NCI-H2171 treated with DMSO at 0.1 percent for 48 hours (cell line): ENCODE data around the gene VWA8.
"Not testable (repeated sequence)": the region's sequence is repeated elsewhere in the genome, so short reads cannot be mapped to it uniquely, and the experiment has no call there.

Experiments
- DNase-seq: peaks from one replicate; lab custom pipeline; 2025; lab: John Stamatoyannopoulos, UW

The VWA8 gene

GRCh38 chr13:41745496-41745895, 215.4 kb downstream of the VWA8 start:
- DNase-seq: not testable (repeated sequence)

DNA sequence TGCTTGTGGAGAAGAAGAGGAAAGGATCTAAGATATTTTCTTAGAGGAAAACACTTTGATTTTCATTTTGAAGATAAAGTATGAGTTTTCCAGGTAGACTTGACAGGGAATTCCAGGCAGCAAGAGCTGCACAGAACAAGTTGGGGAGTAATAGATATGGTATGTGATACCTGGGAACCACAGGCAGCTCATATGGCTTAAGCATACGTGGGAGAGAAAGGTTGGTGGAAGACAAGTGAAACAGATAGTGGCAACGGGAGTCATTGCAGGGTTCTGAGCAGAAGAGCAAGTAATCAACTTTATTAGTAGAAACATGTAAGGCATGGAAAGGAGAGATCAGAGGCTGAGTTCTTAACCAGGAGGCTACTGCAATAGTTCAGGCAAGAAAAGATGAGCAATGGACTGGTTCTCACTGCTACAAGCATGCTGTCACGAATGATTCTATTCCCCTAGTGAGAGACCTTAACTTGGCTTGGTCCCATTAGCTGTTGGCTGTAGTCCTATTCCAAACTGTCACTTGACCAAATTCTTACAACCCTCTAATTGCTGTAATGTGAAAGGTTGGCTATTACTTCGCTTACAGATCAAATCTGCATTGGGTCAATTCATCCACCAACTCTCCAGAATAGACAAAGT, 217.9 kb downstream of the VWA8 start:
- no peak for DNase-seq

- DNase-seq: no peak
These were observed 220.4 kb downstream of the VWA8 start for GRCh38 chr13:41740479-41740878.

GRCh38 chr13:41722684-41723535, 238.0 kb downstream of the VWA8 start:
- no peak for DNase-seq

DNA sequence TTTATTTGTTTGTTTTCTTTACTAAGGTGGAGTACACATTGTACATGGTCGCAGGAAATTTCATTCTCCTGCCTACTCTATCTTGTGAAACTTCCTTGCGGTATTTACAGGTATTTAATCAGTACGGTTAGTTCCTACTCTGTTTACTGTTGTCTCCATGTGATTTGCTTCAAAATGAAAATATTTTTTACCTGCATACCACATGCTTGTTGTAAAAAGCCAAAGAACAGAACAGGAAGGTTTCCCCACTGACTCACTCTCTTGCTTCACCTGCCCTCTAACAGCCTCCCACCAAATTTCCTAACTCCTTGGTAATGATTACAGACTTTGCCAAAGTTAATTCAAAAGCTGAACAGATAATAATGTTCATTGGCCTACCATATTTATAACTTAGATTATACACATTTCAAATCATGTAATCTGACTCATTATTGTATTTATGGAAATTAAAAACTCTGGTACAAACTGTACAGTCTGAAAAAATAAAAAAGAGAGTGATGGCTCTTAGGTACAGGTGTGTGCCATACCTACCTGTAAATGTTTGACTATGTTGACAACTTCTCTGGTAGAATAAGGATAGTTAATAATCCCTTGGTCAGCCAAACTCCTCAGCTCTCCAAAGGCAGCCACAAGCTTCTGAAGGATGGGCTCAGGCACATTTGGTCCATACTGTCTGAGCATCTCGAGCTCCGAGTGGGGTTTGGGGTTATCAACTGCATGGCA, 239.9 kb downstream of the VWA8 start:
- DNase-seq: no peak

- DNase-seq: no peak
These were observed 244.7 kb downstream of the VWA8 start for GRCh38 chr13:41716236-41716635.

GRCh38 chr13:41713405-41713804, 247.5 kb downstream of the VWA8 start:
- DNase-seq: no peak

- no peak for DNase-seq
These were observed 250.1 kb downstream of the VWA8 start for GRCh38 chr13:41710771-41711170.

GRCh38 chr13:41709511-41709910, 251.4 kb downstream of the VWA8 start:
- no peak for DNase-seq

DNA sequence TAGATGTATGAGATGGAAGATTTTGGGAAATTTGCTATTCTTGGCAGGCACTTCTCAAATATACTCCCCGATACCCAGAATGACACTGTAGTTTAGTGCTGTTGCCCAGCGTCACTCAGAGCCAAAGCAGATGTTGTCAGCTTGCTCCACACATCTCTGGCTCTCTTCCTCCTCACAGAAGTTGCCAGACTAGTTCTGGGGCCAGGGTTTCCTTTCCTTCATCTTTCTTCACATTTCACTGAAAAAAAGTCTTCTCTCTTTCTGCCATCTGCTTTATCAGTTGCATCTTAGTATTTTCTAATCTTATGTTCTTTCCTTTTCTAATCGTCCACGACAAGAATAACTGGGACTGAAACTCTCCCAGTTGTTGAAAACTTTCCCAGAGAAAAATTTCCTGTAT, 252.2 kb downstream of the VWA8 start:
- no peak for DNase-seq

DNA sequence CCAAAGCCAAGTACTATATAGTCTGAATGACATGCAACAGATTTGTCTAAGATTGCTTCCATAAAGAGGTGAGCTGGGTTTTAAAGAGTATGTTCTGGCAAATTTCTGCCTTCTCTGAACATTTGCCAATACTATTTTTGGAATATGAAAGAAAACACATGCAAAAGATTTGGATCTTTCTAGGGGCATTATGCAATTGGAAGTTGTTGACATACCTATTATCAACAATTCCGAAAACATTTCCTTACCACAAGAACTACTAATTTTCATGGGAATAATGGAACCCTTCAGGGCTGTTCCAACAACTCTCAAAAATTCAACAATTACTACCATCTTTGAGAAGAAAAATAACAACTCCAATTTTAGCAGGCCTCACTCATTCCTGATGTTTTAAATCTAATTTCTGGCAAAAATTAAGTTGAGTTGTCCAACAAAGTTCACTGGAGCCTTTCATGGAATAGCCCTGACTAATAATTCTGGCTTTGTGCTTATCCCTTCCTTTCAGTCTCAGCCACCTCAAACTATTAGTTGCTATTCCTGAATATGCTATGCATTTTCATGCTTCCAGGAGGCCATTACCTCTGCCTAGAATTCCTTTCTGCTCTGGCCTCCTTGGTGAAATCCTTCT, 253.6 kb downstream of the VWA8 start:
- DNase-seq: no peak

DNA sequence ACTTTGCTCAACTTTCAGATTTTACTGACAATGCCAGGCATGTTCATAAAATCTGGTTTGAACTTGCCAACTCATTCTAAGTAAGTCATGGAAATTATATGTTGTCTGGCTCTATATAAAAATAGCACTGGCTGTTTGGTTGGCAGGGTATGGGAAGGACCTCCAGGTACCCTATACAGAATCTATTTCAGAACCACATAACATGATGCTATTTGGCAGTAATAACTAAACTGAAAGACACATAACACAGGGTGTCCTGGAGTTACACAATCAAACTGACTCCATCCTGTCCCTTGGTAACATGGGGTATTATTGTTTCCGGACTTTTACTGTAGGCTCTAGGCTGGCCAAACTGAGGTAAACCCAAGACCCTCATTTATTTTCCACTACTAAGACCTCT, 254.8 kb downstream of the VWA8 start:
- DNase-seq: no peak

- DNase-seq: no peak
These were observed 258.4 kb downstream of the VWA8 start for GRCh38 chr13:41702540-41702939.

DNA sequence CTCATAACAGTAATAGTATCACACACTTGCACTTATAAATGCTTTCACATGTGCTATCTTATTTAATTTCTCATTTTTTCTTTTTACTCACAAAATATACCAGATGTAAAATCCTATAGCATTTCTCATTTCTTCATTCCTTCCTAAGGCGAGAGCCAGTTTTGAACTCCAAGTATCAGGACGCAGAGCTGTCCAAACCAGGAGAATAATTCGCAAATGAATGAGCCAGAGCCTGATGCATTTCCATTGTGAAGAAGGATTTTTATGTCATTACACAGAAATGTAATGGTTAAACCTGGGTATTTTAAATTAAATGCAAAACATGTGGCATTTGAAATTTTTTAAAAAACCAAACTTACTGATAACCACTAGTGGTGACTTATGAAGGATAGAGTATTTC, 259.2 kb downstream of the VWA8 start:
- no peak for DNase-seq

GRCh38 chr13:41700790-41701310, 260.1 kb downstream of the VWA8 start:
- DNase-seq: no peak

DNA sequence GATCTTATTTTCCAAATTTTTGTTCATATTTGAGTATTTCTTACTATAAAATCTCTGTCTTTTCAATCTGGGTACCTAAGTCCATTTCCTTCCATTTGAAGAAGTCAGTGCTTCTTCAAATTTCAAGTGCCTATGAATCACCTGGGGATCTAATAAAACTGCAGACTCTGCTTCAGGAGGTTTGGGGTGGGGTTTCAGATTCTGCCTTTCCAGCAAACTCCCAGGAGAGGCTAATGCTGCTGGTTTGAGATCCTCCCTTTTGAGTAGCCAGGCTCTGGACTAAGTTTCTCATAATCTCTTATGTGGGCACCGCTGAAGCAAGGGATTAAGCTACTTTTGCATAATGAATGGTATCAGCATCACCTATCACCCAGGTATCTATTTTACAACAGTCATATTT, 261.1 kb downstream of the VWA8 start:
- DNase-seq: no peak

GRCh38 chr13:41697578-41697977, 263.3 kb downstream of the VWA8 start:
- DNase-seq: no peak

DNA sequence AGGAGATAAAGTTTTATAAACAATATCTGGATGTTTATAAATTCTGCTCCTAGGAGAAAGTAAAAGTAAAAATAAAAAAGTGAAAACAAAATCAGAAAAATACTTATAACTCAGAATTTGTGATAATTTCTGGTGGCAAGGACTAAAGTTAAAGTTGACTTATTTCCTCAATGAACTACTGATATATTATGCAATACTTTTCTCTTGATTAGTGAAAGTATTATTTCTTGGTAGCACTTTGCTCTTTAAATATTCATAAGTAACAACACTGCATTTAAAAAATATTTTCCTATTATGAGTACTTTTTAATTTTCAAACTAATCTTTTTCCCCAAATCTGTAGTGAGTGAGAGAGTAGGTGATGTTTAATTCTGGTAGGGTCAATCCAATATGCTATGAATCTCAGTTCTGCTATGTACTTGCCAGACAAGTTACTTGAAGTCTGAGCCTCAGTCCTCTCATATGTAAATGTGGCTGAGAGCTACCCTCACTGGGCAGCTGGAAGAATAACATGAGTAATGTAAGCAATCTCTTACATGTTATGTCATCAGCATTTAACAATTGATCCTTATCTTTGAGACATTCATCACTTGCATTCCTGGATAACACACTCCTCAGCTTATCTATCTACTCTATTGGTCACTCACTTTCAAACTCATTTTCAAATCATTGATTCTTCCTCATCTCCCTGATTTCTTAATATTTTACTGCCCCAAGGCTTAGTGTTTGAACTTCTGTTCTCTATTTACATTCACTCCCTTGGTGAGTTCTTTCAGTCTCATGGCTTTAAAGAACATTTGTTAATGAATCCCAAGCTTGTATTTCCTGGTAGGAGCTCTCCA, 264.5 kb downstream of the VWA8 start:
- no peak for DNase-seq

DNA sequence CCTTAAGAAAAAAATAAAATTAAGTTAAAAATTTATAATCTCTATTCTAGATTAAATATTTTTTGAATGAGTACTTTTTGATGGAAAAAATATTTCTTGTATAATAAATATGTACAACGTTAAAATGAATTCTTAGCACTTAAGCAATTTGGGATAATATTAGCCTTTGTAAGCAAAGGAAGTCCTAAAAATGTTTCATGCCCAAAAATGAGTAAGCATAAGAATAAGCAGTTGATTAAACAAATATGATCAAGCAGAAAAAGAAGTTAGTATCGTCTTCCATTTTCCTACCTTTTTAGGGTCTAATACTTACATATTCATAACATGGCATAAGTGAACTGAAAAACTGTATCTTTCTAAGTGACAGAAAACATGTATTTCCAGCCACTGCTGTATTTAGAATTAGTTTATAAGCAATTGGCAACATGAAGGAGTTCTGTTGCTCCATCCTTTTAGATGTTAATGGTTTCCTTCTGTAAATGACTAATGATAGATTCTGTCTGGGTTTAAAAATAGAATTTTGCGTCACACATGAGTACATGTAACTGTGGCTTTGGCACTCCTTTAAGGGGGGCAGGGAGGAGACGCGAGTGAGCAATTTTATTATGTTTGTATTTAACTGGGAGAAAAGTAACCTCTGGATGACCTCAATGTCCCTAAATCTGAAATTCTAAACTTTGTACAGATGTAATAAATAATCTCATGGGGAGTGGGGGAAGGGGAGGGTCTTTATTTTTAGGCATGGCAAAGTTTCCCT, 266.2 kb downstream of the VWA8 start:
- no peak for DNase-seq

- no peak for DNase-seq
These were observed 267.5 kb downstream of the VWA8 start for GRCh38 chr13:41693434-41693833.

DNA sequence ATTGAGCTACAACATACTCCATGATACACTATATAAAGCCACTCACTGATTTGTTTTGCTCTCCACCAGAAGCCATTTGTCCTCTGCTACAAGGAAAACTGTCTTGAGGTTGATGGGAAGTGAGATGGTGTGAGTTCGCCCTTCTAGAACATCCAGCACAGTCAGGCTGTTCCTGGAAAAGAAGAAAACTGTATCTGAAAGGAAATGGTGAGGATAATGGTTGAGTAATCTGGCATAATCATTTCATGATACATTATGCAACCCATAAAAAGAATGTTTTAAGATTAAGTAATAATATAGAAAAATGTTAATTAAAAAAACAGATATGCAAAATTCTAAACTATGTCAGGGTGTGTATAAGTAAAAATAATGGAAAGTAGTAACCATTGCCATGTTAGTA, 269.6 kb downstream of the VWA8 start:
- DNase-seq: no peak
